Subcutaneous abdominal adipose tissue (tissue), 5 donors: Measurements from ENCODE around the gene POLR1C.
"Not testable (repeated sequence)": the region's sequence is repeated elsewhere in the genome, so short reads cannot be mapped to it uniquely, and the experiment has no call there.

Experiments used
- H3K27ac ChIP-seq: one replicate; pipeline ENCODE4 v1.7.0; 2013; ENCODE audit warnings: low read depth, mild to moderate bottlenecking, inconsistent platforms, low read length, moderate library complexity
- H3K27me3 ChIP-seq, 5 donors: one replicate each; pipeline ENCODE4 v1.7.0; 2013; ENCODE audit warnings: low read length in 5 of 5, inconsistent platforms in 1 of 5; ENCODE audit not compliant: control insufficient read depth in 5 of 5, insufficient read depth in 4 of 5
- H3K36me3 ChIP-seq, 5 donors: one replicate each; pipeline ENCODE4 v1.7.0; 2013; ENCODE audit warnings: low read length in 5 of 5; ENCODE audit not compliant: control insufficient read depth in 5 of 5, insufficient read depth in 5 of 5
- H3K4me1 ChIP-seq, 5 donors: one replicate each; pipeline ENCODE4 v1.7.0; 2013; ENCODE audit warnings: low read length in 5 of 5, mild to moderate bottlenecking in 3 of 5, moderate library complexity in 1 of 5; ENCODE audit not compliant: control insufficient read depth in 5 of 5, insufficient read depth in 5 of 5
- H3K4me3 ChIP-seq, 5 donors: one replicate each; pipeline ENCODE4 v1.7.0; 2013; ENCODE audit warnings: low read length in 5 of 5, low read depth in 1 of 5
- H3K9ac ChIP-seq, 5 donors: one replicate each; pipeline ENCODE4 v1.7.0; 2013; ENCODE audit warnings: low read length in 5 of 5, mild to moderate bottlenecking in 4 of 5, moderate library complexity in 3 of 5
- H3K9me3 ChIP-seq, 5 donors: one replicate each; pipeline ENCODE4 v1.7.0; 2013; ENCODE audit warnings: low read length in 5 of 5; ENCODE audit not compliant: control insufficient read depth in 5 of 5
- donor health status: healthy.
- donor health status: healthy.
- donor health status: healthy.
- donor health status: healthy.
- donor health status: healthy.

POLR1C gene, protein sequence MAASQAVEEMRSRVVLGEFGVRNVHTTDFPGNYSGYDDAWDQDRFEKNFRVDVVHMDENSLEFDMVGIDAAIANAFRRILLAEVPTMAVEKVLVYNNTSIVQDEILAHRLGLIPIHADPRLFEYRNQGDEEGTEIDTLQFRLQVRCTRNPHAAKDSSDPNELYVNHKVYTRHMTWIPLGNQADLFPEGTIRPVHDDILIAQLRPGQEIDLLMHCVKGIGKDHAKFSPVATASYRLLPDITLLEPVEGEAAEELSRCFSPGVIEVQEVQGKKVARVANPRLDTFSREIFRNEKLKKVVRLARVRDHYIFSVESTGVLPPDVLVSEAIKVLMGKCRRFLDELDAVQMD

DNA sequence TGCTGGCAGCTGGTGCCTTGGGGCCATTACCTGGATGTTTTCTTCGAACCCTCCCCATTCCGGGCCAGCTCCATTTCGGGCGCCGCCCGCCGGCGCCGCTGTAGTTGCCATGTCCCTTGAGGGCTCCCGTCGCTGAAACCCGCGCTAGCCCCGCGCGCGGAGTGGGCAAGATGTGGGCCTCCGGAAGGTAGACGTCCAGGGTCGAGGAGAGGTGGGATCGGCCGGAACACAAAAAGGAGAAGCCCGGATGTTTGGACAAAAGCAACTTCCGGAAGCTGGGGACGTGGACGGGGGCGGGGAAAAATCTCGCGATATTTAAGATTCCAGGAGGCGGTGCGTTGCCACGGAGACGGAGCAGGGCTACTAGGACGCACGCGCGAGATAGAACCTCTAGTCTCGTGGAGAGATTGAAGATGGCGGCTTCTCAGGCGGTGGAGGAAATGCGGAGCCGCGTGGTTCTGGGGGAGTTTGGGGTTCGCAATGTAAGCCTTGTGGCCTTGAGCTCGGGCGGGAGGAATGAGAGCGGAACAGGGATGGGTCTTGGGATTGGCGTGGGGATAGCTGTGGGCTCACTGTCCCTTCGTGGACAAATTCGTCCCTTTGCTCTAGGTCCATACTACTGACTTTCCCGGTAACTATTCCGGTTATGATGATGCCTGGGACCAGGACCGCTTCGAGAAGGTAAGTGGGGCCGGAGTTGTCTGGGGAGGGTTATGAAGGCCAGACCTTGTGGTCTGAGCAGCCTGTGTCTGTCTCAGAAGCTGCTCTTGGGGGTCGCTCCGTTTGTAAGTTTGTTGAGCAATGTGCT lies at the start of gene POLR1C, which contains the start of gene YIPF3:
Gene POLR1C, plus strand, starts transcription at position 393 of the 808 bp plus-strand sequence. Its CDS starts 21 bp downstream, at position 414.
Gene YIPF3, minus strand, starts transcription at position 230 of the 808 bp plus-strand sequence. Its CDS starts 119 bp downstream, at position 111.
- Histone ChIP-seq H3K9me3 (no peaks in the 10 kb centered on the region), H3K27ac (peak within 1 kb of the TSS; percentile 87), H3K4me1 (peaks cover 15 to 51% (median 32%) of the 10 kb centered on the region in 5 donors), H3K27me3 (no peaks in the 10 kb centered on the region), H3K36me3 (peaks cover 11 to 62% (median 55%) of the 10 kb centered on the region in 5 donors), H3K9ac (peak within 1 kb of the TSS; percentile 93 to 98 (median 94)), H3K4me3 (peak within 1 kb of the TSS; percentile 94 to 100 (median 99))

DNA sequence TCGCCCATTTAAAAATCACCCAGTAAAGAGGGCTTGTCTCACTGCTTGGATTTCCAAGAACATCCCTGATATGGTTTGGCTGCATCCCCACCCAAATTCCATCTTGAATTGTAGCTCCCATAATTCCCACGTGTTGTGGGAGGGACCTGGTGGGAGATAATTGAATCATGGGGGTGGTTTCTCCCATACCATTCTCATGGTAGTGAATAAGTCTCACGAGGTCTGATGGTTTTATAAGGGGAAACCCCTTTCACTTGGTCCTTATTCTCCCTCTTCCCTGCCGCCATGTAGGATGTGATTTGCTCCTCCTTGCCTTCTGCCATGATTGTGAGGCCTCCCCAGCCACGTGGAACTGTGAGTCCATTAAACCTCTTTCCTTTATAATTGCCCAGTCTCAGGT lies 49.6 kb upstream of the POLR1C start:
- H3K27me3 ChIP-seq = peaks cover 7 to 30% (median 9%) of the 10 kb centered on the region in 5 donors
- not testable (repeated sequence) for H3K4me3 ChIP-seq, H3K27ac ChIP-seq

DNA sequence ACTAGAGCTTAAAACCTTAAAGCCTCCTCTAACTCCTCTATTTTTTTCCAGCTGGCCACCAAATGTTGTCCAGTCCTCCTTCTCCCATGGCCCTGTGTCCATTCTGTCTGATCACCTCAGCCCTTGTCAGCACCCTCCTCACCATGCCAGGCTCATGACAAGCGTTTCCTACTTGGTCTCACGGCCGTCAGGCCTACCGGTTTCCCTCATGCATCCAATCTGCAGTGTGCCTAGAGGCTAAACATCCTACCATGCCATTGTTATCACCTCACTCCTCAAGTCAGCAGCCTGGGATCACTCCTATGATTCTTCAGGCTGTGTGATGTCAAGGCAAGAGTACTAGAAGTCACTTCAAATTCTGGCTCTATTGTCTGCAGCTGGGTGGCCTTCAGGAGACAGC lies 49.1 kb upstream of the POLR1C start:
- no peaks in the 10 kb centered on the region for H3K9me3 ChIP-seq
- peaks cover 4 to 25% (median 7%) of the 10 kb centered on the region in 5 donors for H3K27me3 ChIP-seq
- H3K4me3 ChIP-seq = no peak overlapping the region
- H3K4me1 ChIP-seq = no peaks in the 10 kb centered on the region
- no peak overlapping the region for H3K27ac ChIP-seq
- no peaks in the 10 kb centered on the region for H3K36me3 ChIP-seq
- H3K9ac ChIP-seq = no peak overlapping the region

More for the DNA sequence above, 49.6 kb upstream of the POLR1C start:
- H3K36me3 ChIP-seq, H3K4me1 ChIP-seq, H3K9ac ChIP-seq, H3K9me3 ChIP-seq: not testable (repeated sequence)

DNA sequence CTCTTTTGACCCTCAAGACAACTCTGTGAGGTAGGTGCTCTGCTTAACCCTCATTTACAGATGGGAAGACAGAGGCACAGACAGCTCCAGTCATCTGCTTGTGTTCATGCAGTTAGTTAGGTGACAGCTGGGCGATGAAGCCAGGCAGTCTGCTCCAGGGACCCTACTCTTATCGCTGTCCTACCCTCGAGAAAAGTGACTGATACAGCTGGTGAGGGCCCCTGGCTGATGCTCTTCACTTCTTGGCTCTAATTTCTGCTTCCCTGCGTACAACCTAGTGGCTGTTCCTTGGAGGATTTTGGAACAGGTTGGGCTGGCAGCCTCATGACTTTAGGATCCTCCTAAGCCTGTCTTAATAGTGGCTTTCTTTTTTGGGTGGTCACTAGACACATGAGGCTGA lies 48.6 kb upstream of the POLR1C start:
- H3K9ac ChIP-seq = no peak overlapping the region
- no peak overlapping the region for H3K4me3 ChIP-seq
- no peaks in the 10 kb centered on the region for H3K9me3 ChIP-seq
- H3K27ac ChIP-seq = no peak overlapping the region
- peaks cover 4 to 21% (median 7%) of the 10 kb centered on the region in 5 donors for H3K27me3 ChIP-seq
- no peaks in the 10 kb centered on the region for H3K4me1 ChIP-seq
- no peaks in the 10 kb centered on the region for H3K36me3 ChIP-seq

DNA sequence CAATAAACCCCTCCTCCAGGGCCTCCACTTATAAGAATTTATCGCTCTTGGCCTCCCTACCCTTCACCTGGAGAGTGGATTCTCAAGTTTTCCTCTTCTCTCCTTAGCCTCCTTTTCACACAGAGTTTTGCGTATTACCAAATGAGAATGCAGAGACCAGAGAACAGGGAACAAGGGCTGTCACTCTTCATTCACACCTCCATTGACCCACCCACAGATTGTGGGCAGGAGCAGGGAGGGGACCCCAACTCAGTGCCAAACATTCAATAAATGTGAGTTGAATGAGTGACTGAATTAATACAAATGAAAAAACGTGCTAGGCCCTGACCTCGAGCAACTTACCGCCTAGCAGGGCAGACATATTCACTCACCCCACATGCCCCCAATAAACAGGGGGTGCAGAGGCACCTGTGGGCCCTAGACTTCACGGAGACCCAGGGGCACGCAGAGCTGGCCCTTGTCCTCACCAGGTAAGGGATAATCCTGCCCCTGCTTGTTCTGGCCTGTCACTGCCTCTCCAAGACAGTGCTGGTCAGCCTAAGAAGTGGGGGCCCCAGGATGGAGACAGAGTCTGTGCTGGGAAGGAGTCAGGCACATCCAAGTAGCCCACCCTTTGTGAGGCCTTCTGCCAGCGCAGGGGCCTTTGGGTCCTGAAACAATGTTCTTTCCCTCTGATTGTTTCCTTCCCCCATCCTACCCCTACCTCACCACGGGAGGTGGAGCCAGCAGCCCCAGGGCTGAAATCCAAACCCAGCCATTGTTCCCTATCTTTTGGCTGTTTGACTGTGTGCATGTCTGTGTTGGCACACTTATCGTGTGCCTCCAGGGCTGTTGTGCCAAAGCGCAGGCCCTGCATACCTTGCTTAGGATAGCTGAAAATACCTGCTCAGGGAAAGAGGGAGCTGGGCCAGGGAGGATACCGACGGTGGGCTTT lies 47.9 kb upstream of the POLR1C start:
- Histone ChIP-seq H3K4me1 (no peaks in the 10 kb centered on the region), H3K4me3 (no peak overlapping the region), H3K27ac (no peak overlapping the region), H3K36me3 (no peaks in the 10 kb centered on the region), H3K9ac (no peak overlapping the region), H3K9me3 (no peaks in the 10 kb centered on the region), H3K27me3 (peaks cover 4 to 19% (median 7%) of the 10 kb centered on the region in 5 donors)

DNA sequence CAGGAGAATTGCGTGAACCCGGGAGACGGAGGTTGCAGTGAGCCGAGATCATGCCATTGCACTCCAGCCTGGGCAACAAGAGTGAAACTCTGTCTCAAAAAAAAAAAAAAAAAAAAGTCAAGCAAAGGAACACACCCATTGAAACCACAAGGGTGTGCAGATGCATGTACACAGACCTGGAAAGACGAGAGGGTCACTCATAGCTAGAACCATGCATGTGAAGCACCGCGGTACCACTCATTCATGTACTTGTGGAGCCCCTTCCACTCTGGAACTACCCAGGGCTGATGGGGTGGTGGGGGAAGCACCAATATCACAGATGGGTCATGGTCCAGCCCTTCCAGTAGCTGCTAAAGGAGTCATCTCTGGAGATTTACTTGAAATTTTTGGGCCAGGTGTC lies 46.9 kb upstream of the POLR1C start:
- Histone ChIP-seq H3K9ac (no peak overlapping the region), H3K27me3 (peaks cover 4 to 19% (median 7%) of the 10 kb centered on the region in 5 donors), H3K4me1 (no peaks in the 10 kb centered on the region)

DNA sequence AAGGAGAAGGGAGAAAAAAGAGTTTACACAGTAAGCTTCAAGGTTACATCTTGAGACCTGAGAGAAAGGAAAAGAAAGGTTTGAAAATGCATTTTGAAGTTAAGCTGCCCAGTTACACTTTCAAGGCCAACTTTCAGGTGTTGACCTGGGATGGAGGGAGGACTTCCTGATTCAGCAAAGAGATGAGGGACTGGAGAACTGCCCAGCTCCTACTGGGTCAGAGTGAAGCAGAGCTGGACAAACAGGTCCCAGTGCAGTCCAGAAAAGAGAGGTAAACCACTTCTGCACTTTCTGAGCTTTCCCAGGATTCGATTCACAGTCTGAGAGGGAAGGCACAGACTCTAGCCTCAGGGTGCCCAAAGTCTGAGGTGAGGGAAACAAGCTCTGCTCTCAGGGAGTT lies 45.5 kb upstream of the POLR1C start:
- H3K27ac ChIP-seq = no peak overlapping the region
- no peaks in the 10 kb centered on the region for H3K36me3 ChIP-seq
- H3K4me1 ChIP-seq = no peaks in the 10 kb centered on the region
- H3K27me3 ChIP-seq = peaks cover 0 to 15% (median 4%) of the 10 kb centered on the region in 5 donors
- H3K4me3 ChIP-seq = no peak overlapping the region
- no peaks in the 10 kb centered on the region for H3K9me3 ChIP-seq
- no peak overlapping the region for H3K9ac ChIP-seq

More for the DNA sequence above, 46.9 kb upstream of the POLR1C start:
- no peaks in the 10 kb centered on the region for H3K36me3 ChIP-seq
- no peaks in the 10 kb centered on the region for H3K9me3 ChIP-seq
- no peak overlapping the region for H3K27ac ChIP-seq
- no peak overlapping the region for H3K4me3 ChIP-seq

DNA sequence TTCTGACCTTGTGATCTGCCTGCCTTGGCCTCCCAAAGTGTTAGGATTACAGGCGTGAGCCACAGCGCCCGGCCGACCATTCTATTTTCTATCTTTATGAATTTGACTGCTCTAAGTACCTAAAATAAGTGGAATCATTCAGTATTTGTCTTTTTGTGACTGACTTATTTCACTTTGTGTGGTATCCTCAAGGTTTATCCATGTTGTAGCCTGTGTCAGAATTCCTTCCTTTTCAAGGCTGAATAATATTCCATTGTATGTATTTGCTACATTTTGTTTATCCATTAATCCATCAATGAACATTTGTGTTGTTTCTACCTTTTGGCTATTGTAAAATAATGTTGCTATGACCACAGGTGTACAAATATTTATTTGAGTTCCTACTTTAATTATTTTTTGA lies 44.4 kb upstream of the POLR1C start:
- Histone ChIP-seq H3K4me1 (peaks cover 0 to 5% (median 3%) of the 10 kb centered on the region in 5 donors), H3K27me3 (peaks cover 0 to 11% (median 4%) of the 10 kb centered on the region in 5 donors), H3K9ac (no peak overlapping the region), H3K27ac (no peak overlapping the region), H3K36me3 (no peaks in the 10 kb centered on the region), H3K9me3 (no peaks in the 10 kb centered on the region), H3K4me3 (no peak overlapping the region)

DNA sequence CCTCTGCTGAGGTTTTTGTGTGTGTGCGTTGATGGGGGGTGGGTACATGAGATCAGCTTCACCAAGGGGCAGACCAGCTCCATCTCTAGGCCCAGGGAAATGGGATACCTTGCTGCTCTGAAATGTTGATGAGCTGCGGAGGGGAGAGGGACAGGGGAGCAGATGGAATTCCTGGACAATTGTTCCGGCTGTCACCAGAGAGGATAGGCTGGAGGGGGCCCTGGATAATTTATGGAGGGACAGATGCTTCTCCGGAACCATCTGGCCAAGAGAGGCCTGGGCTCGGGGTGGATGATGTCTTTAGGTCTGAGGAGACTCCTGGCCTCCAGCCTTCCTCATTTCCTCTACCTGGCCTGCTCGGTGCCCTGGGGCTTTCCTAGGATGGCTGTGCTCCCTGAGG lies 41.4 kb upstream of the POLR1C start:
- H3K9ac ChIP-seq = no peak overlapping the region

More for the DNA sequence above, 41.4 kb upstream of the POLR1C start:
- no peaks in the 10 kb centered on the region for H3K36me3 ChIP-seq
- H3K4me1 ChIP-seq = peaks cover 5 to 18% (median 15%) of the 10 kb centered on the region in 5 donors
- H3K4me3 ChIP-seq = no peak overlapping the region
- no peak overlapping the region for H3K27ac ChIP-seq
- H3K9me3 ChIP-seq = no peaks in the 10 kb centered on the region
- H3K27me3 ChIP-seq = no peaks in the 10 kb centered on the region
